NB4 (cell line): ENCODE measurements around the gene RPL37A.

Experiments used
- CTCF ChIP-seq: IDR thresholded peaks from one replicate; pipeline ENCODE4 v1.5.1; 2012; ENCODE audit warnings: low read depth, low read length
- MYC ChIP-seq: IDR thresholded peaks from 2 replicates; pipeline ENCODE4 v1.6.1; 2011; ENCODE audit warnings: low read depth, low read length
- POLR2A ChIP-seq: IDR thresholded peaks from 2 replicates; pipeline ENCODE4 v1.6.1; 2011; ENCODE audit warnings: mild to moderate bottlenecking; ENCODE audit not compliant: insufficient read length; ENCODE audit errors: extremely low read depth
- TF ChIP-seq, protein P1 (sequence below): IDR thresholded peaks from 2 replicates; pipeline ENCODE4 v1.6.1; 2011; ENCODE audit warnings: low read depth, low read length

DNA sequence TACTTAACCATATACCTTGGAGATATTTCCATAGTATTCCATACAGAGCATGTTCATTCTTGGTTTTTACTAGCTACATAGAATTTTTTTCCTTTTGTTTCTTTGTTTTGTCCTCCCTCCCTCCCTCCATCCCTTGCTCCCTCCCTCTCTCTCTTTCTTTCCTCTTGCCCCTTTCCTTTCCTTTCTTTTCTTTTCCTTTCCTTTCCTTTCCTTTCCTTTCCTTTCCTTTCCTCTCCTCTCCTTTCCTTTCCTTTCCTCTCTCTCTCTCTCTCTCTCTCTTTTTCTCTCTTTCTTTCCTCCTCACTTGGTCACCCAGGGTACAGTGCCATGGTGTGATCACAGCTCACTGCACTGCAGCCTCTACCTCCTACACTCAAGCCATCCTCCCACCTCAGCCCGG is 28.3 kb downstream of the RPL37A start:
- TF ChIP-seq MYC (no peak), POLR2A (no peak), CTCF (no peak)
- TF ChIP-seq, protein P1, sequence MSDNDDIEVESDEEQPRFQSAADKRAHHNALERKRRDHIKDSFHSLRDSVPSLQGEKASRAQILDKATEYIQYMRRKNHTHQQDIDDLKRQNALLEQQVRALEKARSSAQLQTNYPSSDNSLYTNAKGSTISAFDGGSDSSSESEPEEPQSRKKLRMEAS: no peak
